Neural progenitor cell (in vitro differentiated cells): ENCODE data around the gene GPRC5D.

Source experiments
- CTCF ChIP-seq: fragments of 200-600 bp; sonication (generic); IDR thresholded peaks from 2 replicates; pipeline ENCODE4 v1.5.1; 2017; ENCODE audit warnings: antibody characterized with exemption, mild to moderate bottlenecking
- EZH2 ChIP-seq: fragments of 200-600 bp; sonication (generic); IDR thresholded peaks from 2 replicates; pipeline ENCODE4 v1.6.1; 2017; ENCODE audit warnings: antibody characterized with exemption, mild to moderate bottlenecking, moderate library complexity
- EZH2phosphoT487 ChIP-seq: fragments of 200-600 bp; sonication (generic); IDR thresholded peaks from 2 replicates; pipeline ENCODE4 v1.6.1; 2017; ENCODE audit warnings: antibody characterized with exemption

GRCh38 chr12:12993367-12993766 is 41.4 kb upstream of the GPRC5D start:
- TF ChIP-seq CTCF (no peak), EZH2phosphoT487 (no peak), EZH2 (no peak)
